ENCODE data around the gene TMEM205.

DNA sequence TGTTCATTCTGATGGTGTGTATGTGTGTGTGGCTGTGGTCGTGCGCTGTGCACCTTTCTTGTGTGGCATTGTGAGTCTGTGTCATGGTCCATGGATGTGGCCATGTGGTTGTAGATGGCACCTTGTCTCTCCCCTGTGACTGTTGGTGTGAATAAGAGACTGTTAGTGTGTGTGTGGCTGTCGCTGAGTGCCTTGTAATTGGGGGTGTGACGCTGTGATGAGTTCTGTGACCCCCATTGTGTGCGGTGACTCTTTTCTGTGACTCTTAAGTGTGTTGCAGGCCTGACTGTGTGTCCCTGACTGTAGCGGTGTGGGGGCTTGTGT is 10.0 kb upstream of the TMEM205 start:
- TF ChIP-seq, protein P1, sequence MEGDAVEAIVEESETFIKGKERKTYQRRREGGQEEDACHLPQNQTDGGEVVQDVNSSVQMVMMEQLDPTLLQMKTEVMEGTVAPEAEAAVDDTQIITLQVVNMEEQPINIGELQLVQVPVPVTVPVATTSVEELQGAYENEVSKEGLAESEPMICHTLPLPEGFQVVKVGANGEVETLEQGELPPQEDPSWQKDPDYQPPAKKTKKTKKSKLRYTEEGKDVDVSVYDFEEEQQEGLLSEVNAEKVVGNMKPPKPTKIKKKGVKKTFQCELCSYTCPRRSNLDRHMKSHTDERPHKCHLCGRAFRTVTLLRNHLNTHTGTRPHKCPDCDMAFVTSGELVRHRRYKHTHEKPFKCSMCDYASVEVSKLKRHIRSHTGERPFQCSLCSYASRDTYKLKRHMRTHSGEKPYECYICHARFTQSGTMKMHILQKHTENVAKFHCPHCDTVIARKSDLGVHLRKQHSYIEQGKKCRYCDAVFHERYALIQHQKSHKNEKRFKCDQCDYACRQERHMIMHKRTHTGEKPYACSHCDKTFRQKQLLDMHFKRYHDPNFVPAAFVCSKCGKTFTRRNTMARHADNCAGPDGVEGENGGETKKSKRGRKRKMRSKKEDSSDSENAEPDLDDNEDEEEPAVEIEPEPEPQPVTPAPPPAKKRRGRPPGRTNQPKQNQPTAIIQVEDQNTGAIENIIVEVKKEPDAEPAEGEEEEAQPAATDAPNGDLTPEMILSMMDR (conservative IDR thresholded peaks at IDR 0.05; ENCODE audit: low read depth, low read length), result no peak
- TF ChIP-seq EZH2phosphoT487 (IDR thresholded peaks at IDR 0.05; ENCODE audit: borderline replicate concordance, low read length), result no peak
